ENCODE results near the gene SRPK2.
"Not testable (repeated sequence)": the region's sequence is repeated elsewhere in the genome, so short reads cannot be mapped to it uniquely, and the experiment has no call there.

The SRPK2 gene

GRCh38 chr7:105222953-105223352 is 165.8 kb downstream of the SRPK2 start:
- DNase-seq (ENCODE audit: low read depth) = no peak

GRCh38 chr7:105219771-105220160 is 169.0 kb downstream of the SRPK2 start:
- no peak for DNase-seq (ENCODE audit: low read depth)

- no peak for DNase-seq (ENCODE audit: low read depth)
Measured at GRCh38 chr7:105218939-105219770, 169.6 kb downstream of the SRPK2 start.

GRCh38 chr7:105218215-105218614 is 170.5 kb downstream of the SRPK2 start:
- DNase-seq (ENCODE audit: low read depth) = no peak

- DNase-seq (ENCODE audit: low read depth) = no peak
Measured at GRCh38 chr7:105216786-105217185, 171.9 kb downstream of the SRPK2 start.

- no peak for DNase-seq (ENCODE audit: low read depth)
Measured at GRCh38 chr7:105215821-105216220, 172.9 kb downstream of the SRPK2 start.

- DNase-seq (ENCODE audit: low read depth) = no peak
Measured at GRCh38 chr7:105215182-105215581, 173.5 kb downstream of the SRPK2 start.

GRCh38 chr7:105213611-105214010 is 175.1 kb downstream of the SRPK2 start:
- no peak for DNase-seq (ENCODE audit: low read depth)

GRCh38 chr7:105212212-105212611 is 176.5 kb downstream of the SRPK2 start:
- no peak for DNase-seq (ENCODE audit: low read depth)

- no peak for DNase-seq (ENCODE audit: low read depth)
Measured at GRCh38 chr7:105210721-105211205, 178.0 kb downstream of the SRPK2 start.

- DNase-seq (ENCODE audit: low read depth) = no peak
Measured at GRCh38 chr7:105209870-105210269, 178.9 kb downstream of the SRPK2 start.

- DNase-seq (ENCODE audit: low read depth) = no peak
Measured at GRCh38 chr7:105209433-105209832, 179.3 kb downstream of the SRPK2 start.

GRCh38 chr7:105206985-105207384 is 181.7 kb downstream of the SRPK2 start:
- no peak for DNase-seq (ENCODE audit: low read depth)

- no peak for DNase-seq (ENCODE audit: low read depth)
Measured at GRCh38 chr7:105205592-105206237, 183.0 kb downstream of the SRPK2 start.

GRCh38 chr7:105204953-105205352 is 183.8 kb downstream of the SRPK2 start:
- DNase-seq (ENCODE audit: low read depth) = no peak

GRCh38 chr7:105204520-105204919 is 184.2 kb downstream of the SRPK2 start:
- DNase-seq (ENCODE audit: low read depth) = no peak

- no peak for DNase-seq (ENCODE audit: low read depth)
Measured at GRCh38 chr7:105202616-105203015, 186.1 kb downstream of the SRPK2 start.

GRCh38 chr7:105199386-105199785 is 189.3 kb downstream of the SRPK2 start:
- no peak for DNase-seq (ENCODE audit: low read depth)

GRCh38 chr7:105198223-105198622 is 190.5 kb downstream of the SRPK2 start:
- DNase-seq (ENCODE audit: low read depth) = no peak

- no peak for DNase-seq (ENCODE audit: low read depth)
Measured at GRCh38 chr7:105196473-105196872, 192.2 kb downstream of the SRPK2 start.

GRCh38 chr7:105195891-105196290 is 192.8 kb downstream of the SRPK2 start:
- DNase-seq (ENCODE audit: low read depth) = no peak

- DNase-seq (ENCODE audit: low read depth) = not testable (repeated sequence)
Measured at GRCh38 chr7:105194959-105195358, 193.8 kb downstream of the SRPK2 start.

- DNase-seq (ENCODE audit: low read depth) = no peak
Measured at GRCh38 chr7:105191331-105191730, 197.4 kb downstream of the SRPK2 start.
